NCI-H1436 (cell line): ENCODE measurements around the gene GIMAP6.
"Not testable (repeated sequence)": the region's sequence is repeated elsewhere in the genome, so short reads cannot be mapped to it uniquely, and the experiment has no call there.

ENCODE experiments used
- DNase-seq: peaks from one replicate; lab custom pipeline; 2025; lab: John Stamatoyannopoulos, UW

The GIMAP6 gene

DNA sequence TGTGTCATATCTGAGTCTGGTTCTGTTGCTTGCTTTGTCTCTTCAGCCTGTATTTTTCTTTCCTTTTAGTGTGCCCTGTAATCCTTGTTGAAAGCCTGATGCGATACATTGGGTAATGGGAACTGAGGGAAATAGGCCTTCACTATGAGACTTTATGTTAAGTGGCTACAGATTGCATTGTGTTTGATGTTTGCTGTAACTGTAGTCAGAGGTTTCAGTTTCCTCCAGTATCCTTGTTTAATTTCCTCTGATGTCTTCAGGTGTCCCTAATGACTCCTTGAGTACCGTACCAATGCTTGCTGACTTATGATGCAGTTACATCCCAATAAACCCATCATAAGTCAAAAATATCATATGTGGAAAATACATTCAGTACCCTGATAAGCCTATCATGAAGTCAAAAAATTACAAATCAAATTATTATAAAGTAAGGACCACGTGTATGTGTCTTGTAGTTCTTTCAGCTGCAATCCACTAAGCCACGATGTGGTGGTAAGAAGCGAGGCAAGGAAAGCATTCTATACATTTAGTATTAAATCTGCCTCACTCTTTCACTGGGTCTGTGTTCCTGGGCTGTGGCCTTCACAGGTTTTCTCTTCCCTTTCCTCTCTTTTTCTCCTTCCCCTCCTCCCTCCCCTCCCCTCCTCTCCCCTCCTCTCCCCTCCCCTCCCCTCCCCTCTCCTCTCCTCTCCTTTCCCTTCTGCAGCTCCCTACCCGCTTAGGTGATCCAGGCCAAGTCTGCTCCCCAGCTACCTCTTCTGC is 13.3 kb upstream of the GIMAP6 start:
- no peak for DNase-seq

DNA sequence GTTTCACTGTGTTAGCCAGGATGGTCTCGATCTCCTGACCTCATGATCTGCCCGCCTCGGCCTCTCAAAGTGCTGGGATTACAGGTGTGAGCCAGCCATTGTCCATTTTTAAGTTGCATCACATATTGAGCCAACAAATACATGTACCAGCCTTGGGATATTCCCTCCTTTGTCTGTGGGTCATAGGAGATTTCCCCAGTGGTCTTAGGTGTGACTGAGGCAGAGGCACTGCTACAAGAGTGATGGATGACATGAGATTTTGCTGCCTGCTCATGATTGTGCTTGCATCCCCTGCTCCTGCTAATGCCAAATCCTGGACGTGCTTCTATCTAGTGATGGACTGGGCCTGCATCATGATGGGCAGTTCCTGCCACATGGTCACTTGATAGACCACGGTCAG is 10.7 kb upstream of the GIMAP6 start:
- DNase-seq = no peak

GRCh38 chr7:150641854-150642253 is 9.7 kb upstream of the GIMAP6 start:
- DNase-seq = no peak

GRCh38 chr7:150633926-150634325 is 1.7 kb upstream of the GIMAP6 start:
- DNase-seq = no peak

GRCh38 chr7:150631084-150631826 is 930 bp downstream of the GIMAP6 start:
- no peak for DNase-seq

DNA sequence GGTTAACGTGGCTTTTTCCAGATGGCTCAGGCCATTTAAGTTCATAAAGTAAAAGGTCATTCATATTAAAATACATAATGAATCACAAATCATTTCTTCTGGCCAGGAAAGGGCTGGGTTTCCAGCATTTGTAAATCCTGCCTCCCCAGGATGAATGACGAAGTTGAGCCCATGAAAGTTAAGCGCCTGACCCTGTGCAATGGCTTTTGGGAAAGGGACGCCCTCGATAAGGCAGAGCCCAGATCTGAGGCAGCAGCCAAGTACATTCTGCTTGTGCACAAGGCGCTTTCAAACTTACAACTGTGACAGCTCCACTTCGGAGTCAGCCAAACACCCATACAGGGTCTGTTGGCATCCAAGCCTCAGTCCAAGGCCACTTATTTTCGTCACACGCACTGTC is 2.8 kb downstream of the GIMAP6 start:
- DNase-seq = no peak

DNA sequence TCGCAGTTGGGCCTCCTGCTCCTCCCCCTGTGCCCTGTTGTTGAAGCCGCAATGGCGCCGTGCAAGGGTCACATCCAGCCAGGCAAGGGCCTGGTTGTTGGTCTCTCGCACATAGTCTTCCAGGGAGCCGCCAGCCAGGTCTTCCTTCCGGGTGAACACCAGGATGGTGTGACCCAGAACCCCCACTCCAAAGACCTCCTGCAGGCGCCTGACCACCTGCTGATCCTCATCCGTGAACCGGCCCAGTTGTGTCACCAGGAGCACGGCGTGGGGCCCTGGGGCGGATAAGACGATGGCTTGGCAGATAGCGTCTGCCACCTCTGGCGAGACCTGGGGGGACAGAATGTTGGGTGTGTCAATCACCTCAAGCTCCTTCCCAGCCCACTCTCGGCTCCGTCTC is 4.2 kb downstream of the GIMAP6 start:
- DNase-seq = no peak

DNA sequence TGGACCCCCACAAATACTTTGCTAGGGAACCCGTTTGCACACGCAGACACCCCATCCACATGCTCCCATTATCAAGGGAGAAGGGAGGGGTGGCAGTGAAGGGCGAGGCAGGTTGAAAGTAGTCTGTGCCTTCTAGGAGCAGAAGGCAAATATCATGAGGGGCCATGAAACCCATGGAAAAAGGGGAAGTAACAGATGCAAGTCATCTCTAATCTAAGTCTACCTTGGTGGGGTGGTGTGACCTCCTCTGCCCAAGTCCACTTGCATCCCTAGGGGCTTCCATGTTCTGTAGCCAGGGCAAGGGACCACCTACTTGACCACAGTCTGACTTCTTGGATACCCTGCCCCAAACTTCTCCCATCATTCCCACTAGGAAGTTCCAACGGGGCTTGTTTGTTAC is 5.5 kb downstream of the GIMAP6 start:
- no peak for DNase-seq

- no peak for DNase-seq
Observed at GRCh38 chr7:150621376-150621775, 10.8 kb downstream of the GIMAP6 start.

GRCh38 chr7:150620617-150621371 is 11.4 kb downstream of the GIMAP6 start:
- no peak for DNase-seq

- no peak for DNase-seq
Observed at GRCh38 chr7:150620061-150620460, 12.1 kb downstream of the GIMAP6 start.

DNA sequence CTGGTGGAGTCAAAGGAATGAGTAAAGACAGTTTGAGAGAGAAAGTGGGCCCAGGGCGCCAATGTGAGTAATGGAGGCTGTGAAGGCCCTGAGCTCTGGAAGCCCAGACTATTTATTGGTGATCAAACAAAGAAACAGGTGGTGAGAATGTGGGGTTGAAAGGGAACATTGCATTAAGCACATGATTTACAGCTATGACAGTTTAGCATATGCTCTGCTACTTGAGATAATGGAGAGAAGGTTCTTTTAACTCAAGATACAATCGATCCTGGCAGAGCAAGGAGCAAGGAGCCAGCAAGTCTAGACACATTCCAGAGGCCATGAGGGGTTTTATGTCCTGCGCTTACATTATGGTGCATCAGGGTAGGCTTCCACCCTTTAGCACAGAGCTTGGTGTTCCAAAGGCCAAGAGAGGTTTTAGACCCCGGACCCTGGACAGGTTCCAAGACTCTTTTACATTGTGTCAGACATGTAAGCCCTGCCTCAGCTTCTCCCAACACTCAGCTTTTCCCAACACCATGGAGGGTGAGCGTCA is 16.9 kb downstream of the GIMAP6 start:
- DNase-seq = not testable (repeated sequence)

DNA sequence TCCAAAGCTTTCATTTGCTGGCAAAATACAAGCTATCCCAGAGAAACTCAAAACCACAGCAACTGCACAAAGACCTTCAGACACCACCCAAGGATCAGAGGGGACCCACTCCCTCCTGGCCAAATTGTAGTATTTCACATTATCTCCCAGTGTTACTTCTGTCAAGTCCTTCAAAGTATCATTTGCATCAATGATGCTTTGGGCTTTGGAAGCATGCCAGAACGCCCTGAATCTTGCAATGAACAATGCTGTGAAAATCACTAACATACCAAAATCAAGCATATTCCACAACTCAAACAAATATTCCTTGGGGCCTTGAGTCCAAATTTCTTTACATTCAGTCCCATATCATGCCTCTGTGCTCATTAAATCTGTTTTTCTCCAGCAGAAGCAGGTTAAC is 17.8 kb downstream of the GIMAP6 start:
- not testable (repeated sequence) for DNase-seq

DNA sequence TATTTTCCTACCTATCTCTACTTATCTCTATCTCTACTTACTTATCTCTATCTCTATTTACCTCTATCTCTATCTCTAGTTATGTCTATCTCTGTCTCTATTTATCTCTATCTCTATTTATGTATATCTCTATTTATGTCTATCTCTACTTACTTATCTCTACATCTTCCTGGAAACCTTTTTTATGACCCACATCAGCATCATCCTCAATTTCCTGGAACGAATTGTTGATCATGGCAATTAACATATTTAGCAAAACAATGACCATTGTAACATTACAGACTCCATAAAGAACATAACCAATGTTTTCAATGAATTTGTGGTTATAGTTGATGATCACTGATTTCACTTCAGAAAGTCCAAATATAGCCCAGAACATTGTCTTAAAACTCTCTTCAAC is 18.3 kb downstream of the GIMAP6 start:
- no peak for DNase-seq

GRCh38 chr7:150612925-150613324 is 19.3 kb downstream of the GIMAP6 start:
- no peak for DNase-seq

DNA sequence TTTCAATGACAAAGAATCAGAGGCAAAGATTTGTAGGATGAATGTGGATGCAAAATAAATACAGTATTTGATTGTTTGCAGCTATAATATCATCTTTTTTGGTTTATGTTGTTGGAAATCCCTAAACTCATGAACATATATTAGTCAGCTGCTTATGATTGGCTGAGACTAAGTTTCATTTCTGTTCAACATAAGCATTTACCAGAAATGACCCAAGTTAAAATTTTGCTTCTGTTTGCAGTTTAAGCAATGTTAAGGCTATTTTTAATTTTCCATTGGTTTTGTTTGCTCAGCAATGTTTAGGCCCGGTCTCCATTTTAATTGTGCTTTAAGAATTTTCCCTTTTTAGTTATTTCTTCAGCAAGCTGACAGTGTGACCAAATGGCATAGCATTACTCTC is 22.0 kb downstream of the GIMAP6 start:
- DNase-seq = no peak

GRCh38 chr7:150603600-150603999 is 28.6 kb downstream of the GIMAP6 start:
- DNase-seq = not testable (repeated sequence)

GRCh38 chr7:150595361-150595760 is 36.8 kb downstream of the GIMAP6 start:
- DNase-seq = no peak

DNA sequence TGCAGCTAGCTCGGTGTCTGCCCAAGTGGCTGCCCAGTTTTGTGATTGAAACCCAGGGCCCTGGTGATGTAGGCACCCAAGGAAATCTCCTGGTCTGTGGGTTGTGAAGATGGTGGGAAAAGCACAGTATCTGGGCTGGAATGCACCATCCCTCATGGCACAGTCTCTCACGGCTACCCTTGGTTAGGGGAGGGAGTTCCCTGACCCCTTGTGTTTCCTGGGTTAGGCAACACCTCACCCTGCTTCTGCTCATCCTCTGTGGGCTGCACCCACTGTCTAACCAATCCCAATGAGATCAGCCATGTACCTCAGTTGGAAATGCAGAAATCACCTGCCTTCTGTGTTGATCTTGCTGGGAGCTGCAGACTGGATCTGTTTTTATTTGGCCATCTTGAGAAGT is 37.4 kb downstream of the GIMAP6 start:
- DNase-seq = no peak

DNA sequence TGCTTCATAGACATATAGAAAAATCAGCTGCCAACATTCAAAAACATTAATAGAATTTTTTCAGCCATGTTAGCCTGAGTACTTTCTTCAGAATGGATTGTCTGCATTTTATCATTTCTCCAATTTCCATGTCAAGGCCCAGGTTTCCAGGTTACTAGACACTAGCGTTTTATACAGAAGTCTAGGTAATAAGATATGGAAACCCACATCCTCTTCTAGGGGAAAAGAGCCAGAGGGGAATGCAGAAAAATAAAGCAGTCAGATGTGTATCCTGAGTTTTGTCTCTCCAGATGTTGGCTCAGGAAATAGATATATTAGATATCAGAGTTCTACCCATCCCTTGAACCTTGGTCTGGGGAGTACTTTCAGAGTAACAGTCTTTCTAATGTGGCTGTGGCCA is 44.6 kb downstream of the GIMAP6 start:
- DNase-seq = no peak

GRCh38 chr7:150586785-150587152 is 45.4 kb downstream of the GIMAP6 start:
- no peak for DNase-seq

DNA sequence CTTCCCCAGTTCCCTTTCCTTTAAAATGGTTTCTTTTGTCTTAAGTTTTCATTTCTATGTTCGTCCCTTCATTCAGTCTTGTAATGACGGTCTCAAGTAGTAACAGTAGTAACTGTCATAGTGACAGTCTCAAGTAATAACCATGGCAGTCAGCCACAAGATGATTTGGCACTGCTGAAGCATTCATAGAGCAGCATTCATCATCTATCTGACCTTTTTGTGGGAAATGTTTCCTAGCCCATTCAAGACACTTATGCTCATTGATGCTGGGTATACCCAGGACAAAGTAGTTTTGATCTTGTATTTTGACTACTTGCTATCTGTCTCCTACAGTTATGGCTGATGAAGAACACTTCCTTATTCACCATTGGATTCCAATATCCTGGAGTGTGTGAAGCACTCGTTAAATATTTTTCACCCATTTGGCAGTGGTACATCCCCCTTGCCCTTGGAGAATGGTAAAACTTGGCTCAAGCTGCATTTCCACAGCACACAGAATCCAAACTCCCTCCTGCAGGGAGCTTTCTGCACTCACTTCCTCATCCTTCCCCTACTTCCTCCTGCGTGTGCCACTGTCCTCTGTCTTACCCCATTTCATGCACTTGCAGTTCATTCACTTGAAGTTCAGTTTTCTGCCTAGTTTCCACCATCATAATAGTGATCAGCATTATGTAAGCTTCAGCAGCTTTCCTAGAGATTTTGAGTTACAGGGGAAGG is 46.0 kb downstream of the GIMAP6 start:
- DNase-seq = no peak
